HEK293 (cell line): ENCODE measurements around the gene SMIM22.

Experiments used
- OSR2 ChIP-seq: fragments of 450-650 bp; formaldehyde crosslinking; IDR thresholded peaks from 2 replicates; pipeline ENCODE4 v1.5.1; 2016; ENCODE audit warnings: missing biosample characterization, missing genetic modification characterization
- YY1 ChIP-seq: fragments of 450-650 bp; formaldehyde crosslinking; IDR thresholded peaks from 2 replicates; pipeline ENCODE4 v1.5.1; 2018; ENCODE audit warnings: missing biosample characterization, missing genetic modification characterization
- ZNF23 ChIP-seq: fragments of 450-650 bp; formaldehyde crosslinking; IDR thresholded peaks from 2 replicates; pipeline ENCODE4 v1.5.1; 2016; ENCODE audit warnings: missing biosample characterization, missing genetic modification characterization, borderline replicate concordance
- ZNF341 ChIP-seq: fragments of 450-650 bp; formaldehyde crosslinking; IDR thresholded peaks from 2 replicates; pipeline ENCODE4; 2016; ENCODE audit warnings: low read depth, missing biosample characterization, missing genetic modification characterization
- ZNF571 ChIP-seq: fragments of 450-650 bp; formaldehyde crosslinking; IDR thresholded peaks from 2 replicates; pipeline ENCODE4 v1.5.0; 2017; ENCODE audit warnings: missing biosample characterization, missing genetic modification characterization
- ZSCAN23 ChIP-seq: fragments of 450-650 bp; formaldehyde crosslinking; IDR thresholded peaks from 2 replicates; pipeline ENCODE4 v1.5.1; 2016; ENCODE audit warnings: missing biosample characterization, missing genetic modification characterization
- TF ChIP-seq, protein P1 (sequence below): fragments of 450-650 bp; formaldehyde crosslinking; IDR thresholded peaks from 2 replicates; pipeline ENCODE4 v1.5.1; 2016; ENCODE audit warnings: missing biosample characterization, missing genetic modification characterization

DNA sequence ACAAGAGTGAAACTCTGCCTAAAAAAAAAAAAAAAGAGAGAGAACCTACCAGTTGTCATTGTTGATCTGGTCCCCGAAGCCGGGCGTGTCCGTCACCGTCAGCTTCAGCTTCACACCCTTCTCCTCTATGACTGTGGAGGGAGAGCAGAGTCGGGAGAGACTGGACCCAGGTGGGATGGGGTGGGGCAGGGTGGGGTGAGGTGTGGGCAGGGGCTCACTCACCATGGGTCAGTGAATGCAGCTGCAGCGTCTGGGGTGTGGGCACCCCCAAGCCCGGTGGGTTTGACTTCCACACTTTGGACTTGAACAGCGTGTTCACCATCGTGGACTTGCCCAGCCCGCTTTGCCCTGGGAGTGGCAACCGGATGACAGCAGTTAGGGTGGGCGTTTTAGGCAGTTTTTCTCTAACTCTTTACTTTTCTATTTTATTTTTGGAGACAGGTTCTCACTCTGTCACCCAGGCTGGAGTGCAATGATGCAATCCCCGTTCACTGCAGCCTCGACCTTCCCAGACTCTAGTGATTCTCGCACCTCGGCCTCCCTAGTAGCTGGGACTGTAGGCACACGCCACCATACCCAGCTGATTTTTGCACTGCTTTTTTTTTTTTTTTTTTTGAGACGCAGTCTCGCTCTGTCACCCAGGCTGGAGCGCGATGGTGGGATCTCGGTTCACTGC, 9.3 kb upstream of the SMIM22 start:
- no peak for TF ChIP-seq ZNF341
- TF ChIP-seq, protein P1, sequence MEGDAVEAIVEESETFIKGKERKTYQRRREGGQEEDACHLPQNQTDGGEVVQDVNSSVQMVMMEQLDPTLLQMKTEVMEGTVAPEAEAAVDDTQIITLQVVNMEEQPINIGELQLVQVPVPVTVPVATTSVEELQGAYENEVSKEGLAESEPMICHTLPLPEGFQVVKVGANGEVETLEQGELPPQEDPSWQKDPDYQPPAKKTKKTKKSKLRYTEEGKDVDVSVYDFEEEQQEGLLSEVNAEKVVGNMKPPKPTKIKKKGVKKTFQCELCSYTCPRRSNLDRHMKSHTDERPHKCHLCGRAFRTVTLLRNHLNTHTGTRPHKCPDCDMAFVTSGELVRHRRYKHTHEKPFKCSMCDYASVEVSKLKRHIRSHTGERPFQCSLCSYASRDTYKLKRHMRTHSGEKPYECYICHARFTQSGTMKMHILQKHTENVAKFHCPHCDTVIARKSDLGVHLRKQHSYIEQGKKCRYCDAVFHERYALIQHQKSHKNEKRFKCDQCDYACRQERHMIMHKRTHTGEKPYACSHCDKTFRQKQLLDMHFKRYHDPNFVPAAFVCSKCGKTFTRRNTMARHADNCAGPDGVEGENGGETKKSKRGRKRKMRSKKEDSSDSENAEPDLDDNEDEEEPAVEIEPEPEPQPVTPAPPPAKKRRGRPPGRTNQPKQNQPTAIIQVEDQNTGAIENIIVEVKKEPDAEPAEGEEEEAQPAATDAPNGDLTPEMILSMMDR (tag by site-specific recombination): no peak
- no peak for TF ChIP-seq OSR2
- no peak for TF ChIP-seq ZSCAN23 (tag by site-specific recombination)
- TF ChIP-seq YY1 (tag by site-specific recombination): no peak
- TF ChIP-seq ZNF571 (tag by site-specific recombination): no peak
- no peak for TF ChIP-seq ZNF23
